Superior temporal gyrus (tissue), 1 donor: ENCODE data around the gene RAB11A.

Experiments
- DNase-seq: peaks from one replicate; pipeline ENCODE4 v3.0.0-alpha.2; 2016; ENCODE audit errors: extremely low spot score

The RAB11A gene

DNA sequence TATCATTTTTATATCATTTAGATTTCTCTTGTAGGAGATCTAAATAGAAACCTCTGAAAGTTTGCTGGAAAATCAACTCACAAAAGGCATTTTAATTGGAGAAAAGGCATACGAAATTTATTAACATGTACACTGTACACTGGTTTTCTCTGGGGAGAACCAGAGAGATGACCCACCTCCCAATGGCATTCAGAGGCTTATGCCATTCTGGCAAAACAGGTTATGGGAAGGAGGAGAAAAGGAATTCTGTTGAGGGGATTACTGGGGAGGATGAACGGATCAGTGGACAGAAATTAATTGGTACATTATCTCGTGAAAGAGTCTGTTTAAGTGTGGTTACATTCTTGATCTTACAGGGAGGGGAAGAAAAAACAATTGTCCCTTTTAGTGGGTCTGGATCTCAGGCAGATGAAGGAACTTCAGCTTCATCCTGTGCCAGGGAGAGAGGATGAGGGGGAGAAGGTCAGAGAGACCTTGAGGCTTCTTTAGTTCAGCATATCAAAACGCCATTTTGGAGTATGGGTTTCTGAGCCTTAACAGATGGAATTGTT, 16.5 kb downstream of the RAB11A start:
- no peak for DNase-seq

DNA sequence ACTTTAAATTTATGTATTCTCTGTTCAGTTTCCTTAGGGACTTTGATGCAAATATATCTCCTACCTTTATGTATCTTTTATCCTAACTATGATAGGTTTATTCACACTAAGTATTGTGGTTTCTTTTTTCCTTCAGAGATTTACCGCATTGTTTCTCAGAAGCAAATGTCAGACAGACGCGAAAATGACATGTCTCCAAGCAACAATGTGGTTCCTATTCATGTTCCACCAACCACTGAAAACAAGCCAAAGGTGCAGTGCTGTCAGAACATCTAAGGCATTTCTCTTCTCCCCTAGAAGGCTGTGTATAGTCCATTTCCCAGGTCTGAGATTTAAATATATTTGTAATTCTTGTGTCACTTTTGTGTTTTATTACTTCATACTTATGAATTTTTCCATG, 18.3 kb downstream of the RAB11A start:
- no peak for DNase-seq

DNA sequence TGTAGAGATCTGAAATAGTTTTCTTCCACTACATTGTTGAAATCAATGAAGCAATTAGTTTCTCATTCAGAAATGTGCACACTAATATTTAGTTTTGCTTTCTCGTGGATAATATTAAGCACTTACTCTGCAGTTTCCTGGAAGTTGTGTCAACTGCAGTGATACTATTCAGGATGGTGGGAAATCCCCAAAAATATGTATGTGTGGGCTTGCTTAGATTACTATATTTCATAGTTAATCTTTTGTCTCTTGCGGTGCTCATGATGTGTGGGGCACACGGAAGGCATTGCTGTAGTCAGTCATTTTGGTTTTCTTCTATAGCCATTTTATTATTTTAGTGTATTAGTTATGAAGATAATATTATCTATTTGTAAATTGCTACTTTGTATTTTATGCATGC, 19.7 kb downstream of the RAB11A start:
- DNase-seq: no peak

DNA sequence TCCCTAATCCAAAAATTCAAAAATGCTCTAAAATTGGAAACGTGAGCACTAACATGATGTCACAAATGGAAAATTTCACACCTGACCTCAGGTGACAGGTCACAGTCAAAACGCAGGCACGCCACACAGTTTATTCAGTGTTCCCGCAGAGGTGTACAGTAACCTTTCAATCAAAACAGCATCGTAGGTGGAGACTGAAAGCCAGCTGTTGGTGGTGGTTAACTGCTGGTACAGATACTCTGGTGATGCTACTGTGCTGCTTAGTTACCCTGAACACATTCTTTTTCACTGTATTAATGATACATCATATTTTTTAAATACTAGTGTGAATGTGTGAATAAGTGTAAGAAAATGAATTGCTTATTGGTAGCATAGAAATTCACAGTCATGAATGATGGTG, 23.8 kb downstream of the RAB11A start:
- no peak for DNase-seq

DNA sequence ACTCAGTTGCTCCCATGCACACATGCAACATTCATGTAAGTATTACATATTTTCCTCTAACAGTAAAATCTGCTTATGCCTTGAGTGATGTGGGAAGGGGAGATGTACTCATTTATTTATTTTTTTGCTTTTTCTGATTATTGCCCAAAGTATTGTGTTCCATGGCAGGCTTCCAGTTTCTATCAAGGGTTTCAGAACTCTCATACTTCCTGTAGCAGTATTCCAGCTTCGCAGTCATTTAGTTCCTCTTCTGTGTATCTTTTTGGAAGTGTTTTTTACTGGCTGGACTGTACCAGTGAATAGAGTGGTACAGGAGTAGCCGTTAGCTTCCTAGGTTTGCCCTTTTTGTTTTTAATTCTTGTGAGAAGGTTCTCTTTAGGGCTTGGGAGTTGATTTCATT, 26.9 kb downstream of the RAB11A start:
- DNase-seq: no peak

DNA sequence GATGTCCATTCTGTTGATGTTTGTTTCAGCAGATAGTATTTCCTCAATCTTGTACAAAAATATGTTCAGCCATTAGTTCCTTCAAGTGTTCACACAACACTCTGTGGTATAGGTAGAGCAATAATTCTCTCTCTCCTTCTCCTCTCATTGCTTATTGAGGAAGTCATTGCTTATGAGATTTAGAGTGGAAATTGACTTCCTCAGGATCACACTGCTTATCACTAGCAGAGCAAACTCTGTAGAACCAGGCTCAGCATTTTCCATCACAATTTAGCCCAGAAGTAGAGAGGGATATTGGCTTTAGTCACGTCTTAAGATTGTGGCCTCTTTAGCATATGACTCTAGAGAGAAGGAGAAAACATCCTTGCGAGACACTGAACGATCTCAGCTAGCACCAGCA, 31.2 kb downstream of the RAB11A start:
- DNase-seq: no peak

DNA sequence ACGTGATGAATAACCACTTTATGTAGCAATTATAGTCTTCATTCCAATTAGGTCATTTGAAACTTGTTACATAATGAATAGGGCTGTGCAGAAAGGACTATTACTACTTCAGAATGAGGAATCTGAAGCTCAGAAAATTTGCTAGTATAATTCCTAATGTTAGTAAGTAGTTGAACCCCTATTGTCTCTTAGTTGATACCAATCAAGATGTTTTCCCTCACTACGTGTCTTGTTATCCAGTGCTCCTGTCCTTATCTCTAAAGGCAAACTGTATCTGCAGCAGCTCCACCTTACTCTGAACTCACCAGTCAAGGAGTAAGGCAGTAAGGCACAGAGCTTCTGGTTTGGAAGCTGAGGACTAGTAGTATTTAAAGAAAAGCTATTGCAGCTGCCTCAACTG, 32.0 kb downstream of the RAB11A start:
- no peak for DNase-seq

GRCh38 chr15:65901836-65902235, 32.5 kb downstream of the RAB11A start:
- no peak for DNase-seq

- no peak for DNase-seq
These were observed 33.1 kb downstream of the RAB11A start for GRCh38 chr15:65902373-65902772.

DNA sequence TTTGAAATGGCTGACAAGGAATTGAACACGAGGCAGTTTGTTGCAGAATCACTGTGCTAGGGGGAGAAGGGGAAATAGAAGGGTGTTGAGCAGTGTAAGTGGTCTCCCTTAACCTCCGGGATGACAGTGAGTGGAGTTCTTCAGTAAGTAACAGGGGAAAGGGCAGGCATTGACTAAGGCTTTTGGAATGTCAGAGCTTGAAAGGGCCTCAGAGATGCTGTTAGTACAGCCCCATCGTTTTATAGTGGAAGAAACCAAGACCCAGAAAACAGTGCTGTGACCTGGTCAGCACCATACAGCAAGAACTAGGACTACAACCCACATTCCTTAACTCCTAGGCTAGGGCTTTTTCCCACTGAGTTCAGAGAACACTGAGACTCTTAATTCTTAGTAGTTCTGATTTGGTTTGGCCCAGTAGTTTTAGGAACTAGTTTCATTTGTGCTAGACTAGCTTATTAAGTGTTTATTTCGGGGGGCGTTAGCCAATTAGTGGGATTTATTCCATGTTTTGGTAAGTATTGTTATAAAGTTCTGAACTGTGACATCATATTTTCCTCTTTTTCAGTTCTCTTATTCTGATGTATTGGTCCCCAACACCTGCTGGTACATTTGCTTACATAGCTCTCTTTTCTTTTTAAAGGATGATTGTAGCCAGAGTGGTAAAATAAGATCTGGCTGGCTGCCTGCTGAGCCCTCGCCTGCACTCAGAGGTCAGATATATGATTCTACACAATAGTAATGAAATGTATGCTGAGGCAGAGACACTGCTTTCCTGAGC, 34.2 kb downstream of the RAB11A start:
- no peak for DNase-seq

DNA sequence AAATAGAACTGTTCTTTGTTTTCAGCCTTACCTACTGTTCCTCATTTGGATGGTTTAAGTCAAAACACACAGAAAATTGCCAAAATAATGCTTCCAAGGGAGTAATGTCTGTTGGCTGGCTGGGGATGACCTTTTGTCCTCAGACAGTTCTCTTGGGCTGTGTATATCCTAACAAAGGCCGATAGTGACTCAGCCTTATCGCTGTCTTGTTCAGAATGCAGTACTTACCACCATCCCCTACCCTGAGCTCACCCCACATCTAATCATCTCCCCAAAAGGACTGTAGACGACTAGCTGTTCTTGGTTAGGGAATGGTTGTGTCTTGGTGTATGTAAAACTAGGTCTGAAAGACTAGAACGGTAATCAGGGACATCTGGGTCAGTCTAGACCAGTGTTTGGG, 35.0 kb downstream of the RAB11A start:
- no peak for DNase-seq

DNA sequence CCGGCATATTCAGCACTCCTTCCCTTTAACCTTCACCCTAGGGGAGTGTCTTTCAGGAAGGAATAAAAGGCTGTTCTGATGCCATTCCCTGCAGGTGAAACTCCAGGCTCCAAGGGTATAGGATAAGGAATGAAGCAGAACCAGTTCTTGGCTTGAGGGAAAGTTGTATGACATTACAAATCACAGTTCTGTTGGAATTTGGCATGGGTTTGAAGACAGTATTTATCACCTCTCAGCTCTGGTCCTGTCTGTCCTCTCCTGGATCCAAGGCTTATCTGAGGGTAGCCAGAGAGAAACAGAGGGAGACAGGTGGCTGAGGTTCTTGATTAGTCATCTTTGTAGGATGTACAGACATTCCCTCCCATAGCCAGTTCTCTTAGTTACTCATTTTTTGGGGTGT, 37.1 kb downstream of the RAB11A start:
- DNase-seq: no peak

DNA sequence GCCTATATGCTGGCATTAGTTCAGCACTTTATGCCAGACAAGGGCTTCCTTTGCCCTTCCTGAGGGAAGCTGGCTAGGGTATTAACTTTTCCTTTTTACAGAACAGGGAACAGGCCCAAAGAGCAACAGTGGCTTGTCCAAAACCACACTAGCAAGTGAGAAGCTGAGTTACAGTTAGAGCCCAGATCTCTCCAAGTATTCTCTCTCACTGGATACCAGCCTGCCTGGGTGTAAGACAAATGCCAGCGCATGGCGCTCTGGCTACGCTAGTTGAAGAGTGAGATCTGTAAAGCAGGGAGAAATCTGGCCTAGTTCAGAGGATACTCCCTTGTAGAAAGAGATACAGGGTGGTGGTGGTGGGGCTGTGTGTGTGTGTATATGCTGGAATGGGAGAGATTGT, 38.4 kb downstream of the RAB11A start:
- no peak for DNase-seq

GRCh38 chr15:65908876-65909275, 39.6 kb downstream of the RAB11A start:
- DNase-seq: no peak

- no peak for DNase-seq
These were observed 40.5 kb downstream of the RAB11A start for GRCh38 chr15:65909831-65910230.

- DNase-seq: no peak
These were observed 41.0 kb downstream of the RAB11A start for GRCh38 chr15:65910341-65910740.

DNA sequence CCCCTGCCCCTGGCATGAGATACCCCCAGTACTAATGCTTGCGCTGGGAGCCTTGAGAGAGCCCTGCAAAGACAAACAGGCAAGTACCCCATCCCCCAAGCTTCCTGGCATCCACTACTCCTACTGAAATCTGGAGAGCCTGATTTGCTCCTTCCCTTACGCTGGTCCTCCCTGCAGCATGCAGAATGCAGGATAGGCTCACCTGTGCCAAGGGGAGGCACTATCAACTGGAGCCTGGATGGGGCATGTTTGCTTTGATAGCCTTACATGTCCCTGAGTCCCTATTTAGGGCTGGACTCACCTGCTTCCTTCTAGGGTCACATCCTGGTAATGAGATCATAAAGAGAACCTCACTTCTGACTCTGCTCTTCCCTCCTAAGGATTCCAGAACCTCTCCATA, 42.9 kb downstream of the RAB11A start:
- DNase-seq: no peak

DNA sequence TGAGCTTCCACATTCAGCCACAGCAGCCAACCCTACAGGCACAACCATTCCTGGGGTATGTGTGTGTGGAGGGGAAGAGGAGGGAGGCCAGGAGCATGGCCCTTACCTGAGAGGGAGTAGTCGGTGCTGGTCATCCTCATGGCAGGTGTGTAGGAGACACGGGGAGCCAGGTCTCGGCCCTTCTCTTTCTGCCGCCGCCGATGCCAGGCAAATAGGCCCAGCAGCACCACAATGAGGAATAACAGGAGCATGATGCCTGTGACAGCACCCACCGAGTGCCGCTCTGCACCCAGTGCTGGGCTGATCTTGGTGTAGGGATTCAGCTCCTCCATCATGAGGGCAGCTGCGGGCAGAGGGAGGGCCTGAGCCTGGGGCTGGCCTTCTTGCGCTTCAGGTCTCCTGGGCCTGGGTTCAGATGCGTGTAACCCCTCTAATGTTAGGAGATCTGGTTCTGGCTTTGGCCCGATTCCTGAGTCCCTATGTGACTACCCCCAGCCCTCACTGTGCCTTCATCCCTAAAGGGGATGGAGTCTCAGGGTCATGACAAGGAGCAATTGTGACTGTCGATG, 44.4 kb downstream of the RAB11A start:
- DNase-seq: no peak

- no peak for DNase-seq
These were observed 45.1 kb downstream of the RAB11A start for GRCh38 chr15:65914386-65914785.

DNA sequence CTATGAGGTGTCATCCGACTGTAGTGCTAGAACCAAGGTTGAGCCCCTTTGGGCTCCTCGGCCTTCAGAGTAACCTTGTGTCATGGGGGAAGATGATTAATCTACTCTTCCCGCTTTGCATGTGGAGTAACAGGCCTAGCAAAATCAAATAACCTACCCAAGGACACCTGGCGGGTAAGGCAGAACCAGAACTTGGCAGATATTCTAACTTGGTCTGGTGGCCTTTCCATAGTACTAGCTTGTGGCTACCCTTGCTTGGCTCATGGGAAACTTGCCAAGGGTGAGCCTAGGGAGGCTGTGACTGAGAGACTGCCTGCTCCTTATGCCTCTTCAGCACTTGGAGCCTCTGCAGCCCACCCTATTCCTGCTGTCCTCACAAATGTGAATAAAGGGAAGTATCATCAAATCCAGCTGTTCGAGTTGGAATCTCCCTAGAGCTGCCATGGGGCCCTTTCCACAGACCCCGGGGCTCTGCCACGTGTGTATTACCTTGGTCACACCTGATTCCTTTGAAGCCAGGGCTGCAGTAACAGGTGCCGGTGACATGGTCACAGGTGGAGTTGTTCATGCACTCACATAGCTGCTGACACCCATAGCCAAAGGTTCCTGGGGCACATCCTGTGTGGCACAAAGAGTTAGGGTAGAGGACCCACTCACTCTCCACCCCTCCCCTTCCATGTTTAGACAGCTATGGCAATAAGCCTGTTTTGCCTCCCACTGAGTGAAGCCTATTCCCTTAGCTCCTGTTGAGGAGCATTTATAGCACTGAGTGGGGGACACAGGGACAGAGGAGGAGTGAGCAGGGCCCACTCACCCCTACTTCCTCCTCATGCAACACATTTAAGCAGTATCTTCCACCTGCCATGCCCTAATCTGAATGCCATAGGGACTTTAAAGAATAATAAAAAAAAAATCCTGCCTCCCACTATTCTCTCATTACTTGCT, 46.0 kb downstream of the RAB11A start:
- no peak for DNase-seq

DNA sequence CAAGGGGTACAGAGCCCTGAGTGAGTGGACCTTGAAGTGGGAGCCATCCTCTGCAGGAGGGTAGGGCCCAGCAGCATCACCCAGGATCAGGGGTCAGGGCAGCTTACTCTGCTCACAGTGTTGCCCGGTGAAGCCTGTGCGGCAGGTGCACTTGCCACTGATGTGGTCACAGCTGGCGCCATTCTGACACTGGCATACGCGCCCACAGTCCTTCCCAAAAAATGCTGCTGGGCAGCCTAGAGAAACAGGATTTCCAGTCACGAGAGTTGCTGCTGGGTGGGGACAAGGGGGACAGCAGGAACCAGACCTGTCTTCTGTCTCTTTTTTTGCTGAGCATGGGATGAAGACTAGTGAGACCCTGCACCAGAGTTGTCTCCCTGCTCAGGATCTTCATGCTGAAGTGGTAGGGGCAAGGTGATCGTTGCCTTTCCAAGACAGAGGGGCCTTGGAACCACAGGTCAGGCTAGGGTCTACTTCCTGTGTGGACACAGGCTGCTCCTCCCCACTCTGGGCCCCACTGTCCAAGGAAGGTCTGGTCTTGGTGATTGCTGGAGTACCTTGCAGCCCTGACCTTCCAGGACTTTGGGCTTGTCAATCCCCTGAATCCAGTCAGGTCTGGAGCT, 46.9 kb downstream of the RAB11A start:
- DNase-seq: no peak
